Measurements from ENCODE around the gene PDZD2. TPM values are rescaled to one million over a fixed set of nuclear protein-coding genes. Genes with fewer than 3 reads are reported as not detected.

Gene PDZD2
- total RNA-seq, 3 donors from 2014 or later (not counting 1 experiment from before 2014, with no cell fraction given) = 0.50 to 1.3 (median 0.66) TPM

GRCh38 chr5:32029261-32029660 is 390.3 kb downstream of the PDZD2 start:
- H3K27ac ChIP-seq (ENCODE audit: low read length) = no peak overlapping the region
- no peak for DNase-seq
- Mint-ChIP-seq H3K27ac (no peak overlapping the region), H3K36me3 (no peaks in the 10 kb centered on the region), H3K27me3 (ENCODE audit: low read depth in 2 of 2) (peaks cover 0 to 3% of the 10 kb centered on the region in 2 donors), H3K9me3 (no peaks in the 10 kb centered on the region), H3K4me1 (peaks cover 16% of the 10 kb centered on the region in 2 donors), H3K4me3 (no peak overlapping the region)
- H3K4me1 ChIP-seq (ENCODE audit: control insufficient read depth, insufficient read depth, low read length) = no peaks in the 10 kb centered on the region
- H3K4me3 ChIP-seq (ENCODE audit: low read length) = no peak overlapping the region
- no peak for ATAC-seq
- no peaks in the 10 kb centered on the region for H3K27me3 ChIP-seq (ENCODE audit: control insufficient read depth, insufficient read depth, low read length)
- H3K9me3 ChIP-seq (ENCODE audit: control insufficient read depth, insufficient read depth, low read length) = no peaks in the 10 kb centered on the region
- no peak for TF ChIP-seq CTCF (IDR thresholded peaks at IDR 0.05)
- H3K36me3 ChIP-seq (ENCODE audit: control insufficient read depth, insufficient read depth, low read length) = no peaks in the 10 kb centered on the region
- intact Hi-C loops (cut with micrococcal nuclease) = no loop called here
- WGBS (ENCODE audit: insufficient coverage) = 79% methylated on average over 2 of the region's 2 CpGs

DNA sequence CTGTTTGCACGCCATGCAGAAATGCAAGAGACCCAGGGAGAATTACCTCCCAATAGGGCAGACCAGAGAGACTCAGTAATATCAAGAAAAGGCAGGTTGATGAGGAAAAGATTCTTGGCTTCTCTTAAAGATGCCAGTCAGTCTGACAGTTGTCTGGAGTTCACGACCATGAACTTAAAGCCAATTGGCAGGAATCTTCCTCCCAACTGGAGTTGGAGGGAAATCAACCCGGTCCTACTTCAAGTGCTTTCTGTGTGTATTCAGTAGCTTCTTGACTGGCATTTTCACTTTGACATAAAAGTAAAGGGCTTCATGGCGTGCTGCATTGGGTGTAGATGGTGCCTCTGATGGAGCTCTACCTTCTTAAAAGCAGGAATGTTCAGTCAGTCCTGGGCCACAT is 390.9 kb downstream of the PDZD2 start:
- Histone ChIP-seq H3K4me3 (ENCODE audit: low read length) (no peak overlapping the region), H3K27me3 (ENCODE audit: control insufficient read depth, insufficient read depth, low read length) (no peaks in the 10 kb centered on the region), H3K9me3 (ENCODE audit: control insufficient read depth, insufficient read depth, low read length) (no peaks in the 10 kb centered on the region), H3K36me3 (ENCODE audit: control insufficient read depth, insufficient read depth, low read length) (no peaks in the 10 kb centered on the region), H3K27ac (ENCODE audit: low read length) (no peak overlapping the region), H3K4me1 (ENCODE audit: control insufficient read depth, insufficient read depth, low read length) (no peaks in the 10 kb centered on the region)
- no peak overlapping the region for H3K4me3 Mint-ChIP-seq
- no peak for DNase-seq
- intact Hi-C loops (cut with micrococcal nuclease) = no loop called here
- H3K36me3 Mint-ChIP-seq = no peaks in the 10 kb centered on the region
- TF ChIP-seq CTCF (IDR thresholded peaks at IDR 0.05) = no peak
- H3K9me3 Mint-ChIP-seq = no peaks in the 10 kb centered on the region
- peaks cover 0 to 3% of the 10 kb centered on the region in 2 donors for H3K27me3 Mint-ChIP-seq (ENCODE audit: low read depth in 2 of 2)
- peaks cover 16% of the 10 kb centered on the region in 2 donors for H3K4me1 Mint-ChIP-seq
- no peak for ATAC-seq
- no peak overlapping the region for H3K27ac Mint-ChIP-seq
- 88% methylated on average over 4 of the region's 4 CpGs for WGBS (ENCODE audit: insufficient coverage)

GRCh38 chr5:32030222-32030621 is 391.3 kb downstream of the PDZD2 start:
- Histone ChIP-seq H3K27me3 (ENCODE audit: control insufficient read depth, insufficient read depth, low read length) (no peaks in the 10 kb centered on the region), H3K27ac (ENCODE audit: low read length) (no peak overlapping the region), H3K4me1 (ENCODE audit: control insufficient read depth, insufficient read depth, low read length) (no peaks in the 10 kb centered on the region), H3K9me3 (ENCODE audit: control insufficient read depth, insufficient read depth, low read length) (no peaks in the 10 kb centered on the region), H3K4me3 (ENCODE audit: low read length) (no peak overlapping the region), H3K36me3 (ENCODE audit: control insufficient read depth, insufficient read depth, low read length) (no peaks in the 10 kb centered on the region)
- Mint-ChIP-seq H3K4me1 (peaks cover 16% of the 10 kb centered on the region in 2 donors), H3K27ac (no peak overlapping the region), H3K9me3 (no peaks in the 10 kb centered on the region), H3K4me3 (no peak overlapping the region), H3K36me3 (no peaks in the 10 kb centered on the region), H3K27me3 (ENCODE audit: low read depth in 2 of 2) (peaks cover 0 to 3% of the 10 kb centered on the region in 2 donors)
- intact Hi-C loops (cut with micrococcal nuclease) = no loop called here
- ATAC-seq (no peak), DNase-seq (no peak)
- TF ChIP-seq CTCF (IDR thresholded peaks at IDR 0.05) = no peak
- 89% methylated on average over 3 of the region's 3 CpGs for WGBS (ENCODE audit: insufficient coverage)

DNA sequence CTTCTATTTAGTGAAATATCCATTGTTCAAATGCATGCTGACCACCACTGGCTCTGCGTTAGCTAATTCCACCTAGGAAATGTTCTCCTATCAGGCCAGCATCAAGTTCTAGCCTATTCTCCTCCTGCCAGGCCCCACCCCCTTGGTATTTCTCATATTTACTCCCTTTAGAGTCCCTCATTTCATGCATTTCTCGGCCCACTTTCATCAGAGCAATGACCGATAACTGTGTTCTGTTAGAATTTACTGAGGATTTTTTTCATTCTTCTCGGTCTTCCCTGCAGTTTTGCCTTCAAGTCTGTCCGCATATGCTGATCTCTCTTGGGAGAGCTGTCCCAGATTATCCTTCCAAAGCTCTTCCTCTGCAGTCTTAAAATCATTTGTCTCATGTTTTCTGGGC is 391.8 kb downstream of the PDZD2 start:
- no peak overlapping the region for H3K4me3 Mint-ChIP-seq
- H3K27me3 ChIP-seq (ENCODE audit: control insufficient read depth, insufficient read depth, low read length) = no peaks in the 10 kb centered on the region
- intact Hi-C loops (cut with micrococcal nuclease) = no loop called here
- H3K9me3 ChIP-seq (ENCODE audit: control insufficient read depth, insufficient read depth, low read length) = no peaks in the 10 kb centered on the region
- no peaks in the 10 kb centered on the region for H3K36me3 ChIP-seq (ENCODE audit: control insufficient read depth, insufficient read depth, low read length)
- H3K4me1 Mint-ChIP-seq = peaks cover 16% of the 10 kb centered on the region in 2 donors
- no peak overlapping the region for H3K27ac Mint-ChIP-seq
- H3K4me1 ChIP-seq (ENCODE audit: control insufficient read depth, insufficient read depth, low read length) = no peaks in the 10 kb centered on the region
- no peaks in the 10 kb centered on the region for H3K36me3 Mint-ChIP-seq
- WGBS (ENCODE audit: insufficient coverage) = 94% methylated on average over 5 of the region's 5 CpGs
- ATAC-seq = no peak
- H3K4me3 ChIP-seq (ENCODE audit: low read length) = no peak overlapping the region
- DNase-seq = no peak
- no peaks in the 10 kb centered on the region for H3K9me3 Mint-ChIP-seq
- H3K27me3 Mint-ChIP-seq (ENCODE audit: low read depth in 2 of 2) = peaks cover 0 to 3% of the 10 kb centered on the region in 2 donors
- no peak overlapping the region for H3K27ac ChIP-seq (ENCODE audit: low read length)
- TF ChIP-seq CTCF (IDR thresholded peaks at IDR 0.05) = no peak

Data from natural killer cell (primary cell).